Femur (tissue), 1 donor: ENCODE results near the gene CTDSPL.

ENCODE experiments used
- DNase-seq: peaks from one replicate; pipeline ENCODE4 v3.0.0-alpha.2; 2017

Gene CTDSPL

DNA sequence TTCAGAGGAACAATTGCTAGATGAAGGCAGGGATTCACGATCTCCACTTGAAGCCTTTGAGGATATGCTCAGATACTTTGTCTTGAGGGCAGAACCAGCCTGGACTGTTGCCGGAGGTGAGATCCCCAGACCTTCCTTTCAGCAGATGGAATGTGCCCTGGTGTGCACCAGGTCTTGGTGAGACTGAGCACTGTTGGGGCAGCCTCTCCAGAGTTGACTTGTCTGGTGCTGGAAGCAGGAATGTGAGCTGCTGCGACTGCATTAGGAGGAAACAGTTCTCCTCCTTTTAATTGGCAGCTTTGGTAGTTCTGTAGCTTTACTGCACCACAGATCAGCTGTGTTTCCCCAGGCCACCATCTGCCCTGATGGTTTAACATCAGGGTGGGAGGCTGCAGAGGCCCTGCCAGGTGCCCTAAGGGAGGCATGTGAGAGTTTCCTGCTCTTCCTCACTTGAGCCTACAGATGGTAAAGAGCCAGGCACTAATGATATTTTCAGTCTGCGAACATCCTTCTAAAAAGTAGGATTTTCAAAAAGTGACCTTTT, 58.5 kb downstream of the CTDSPL start:
- DNase-seq = no peak

GRCh38 chr3:37921025-37921424, 59.3 kb downstream of the CTDSPL start:
- no peak for DNase-seq

- DNase-seq = no peak
Observed at GRCh38 chr3:37922721-37923568, 61.3 kb downstream of the CTDSPL start.

DNA sequence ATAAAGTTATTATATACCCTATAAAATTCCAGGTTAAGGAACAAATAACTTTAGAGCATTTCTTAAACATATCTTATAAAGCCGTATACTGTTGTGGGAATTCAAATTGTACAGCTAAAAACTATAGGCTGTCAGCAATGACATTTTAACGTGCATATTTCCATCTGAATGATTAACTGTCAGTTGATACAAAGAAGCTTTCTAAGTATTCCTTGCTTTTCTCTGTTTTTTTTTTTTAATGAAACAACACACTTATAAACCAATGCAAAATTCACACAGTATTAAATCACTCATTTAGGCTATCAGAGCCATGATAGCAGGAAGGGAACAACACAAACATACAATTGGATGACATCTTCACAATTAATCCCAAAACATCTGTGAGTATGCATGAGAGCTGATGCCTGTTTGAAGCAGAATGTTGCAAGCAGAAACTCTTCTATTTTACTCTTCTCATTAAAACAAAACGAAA, 61.9 kb downstream of the CTDSPL start:
- no peak for DNase-seq

- no peak for DNase-seq
Observed at GRCh38 chr3:37924453-37924852, 62.8 kb downstream of the CTDSPL start.

DNA sequence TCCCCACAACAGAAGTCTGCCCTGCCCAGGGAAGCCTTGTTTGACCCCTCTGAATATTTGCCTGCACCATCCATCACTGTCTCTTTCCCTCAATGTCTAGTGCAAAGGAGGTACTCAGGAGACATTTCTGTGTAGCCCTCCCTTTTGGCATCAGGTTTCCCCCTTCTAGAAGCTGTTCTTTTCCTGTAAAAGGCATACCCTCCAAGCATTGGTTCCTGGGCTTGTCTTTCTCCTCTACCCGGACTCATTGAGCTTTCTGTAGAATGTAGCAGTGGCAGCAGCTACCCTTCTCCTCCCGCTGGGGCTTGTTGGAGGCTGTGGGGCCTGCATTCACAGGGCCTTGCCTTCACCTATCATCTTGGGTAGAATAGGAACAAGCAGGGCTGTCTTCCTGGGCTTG, 63.5 kb downstream of the CTDSPL start:
- no peak for DNase-seq

DNA sequence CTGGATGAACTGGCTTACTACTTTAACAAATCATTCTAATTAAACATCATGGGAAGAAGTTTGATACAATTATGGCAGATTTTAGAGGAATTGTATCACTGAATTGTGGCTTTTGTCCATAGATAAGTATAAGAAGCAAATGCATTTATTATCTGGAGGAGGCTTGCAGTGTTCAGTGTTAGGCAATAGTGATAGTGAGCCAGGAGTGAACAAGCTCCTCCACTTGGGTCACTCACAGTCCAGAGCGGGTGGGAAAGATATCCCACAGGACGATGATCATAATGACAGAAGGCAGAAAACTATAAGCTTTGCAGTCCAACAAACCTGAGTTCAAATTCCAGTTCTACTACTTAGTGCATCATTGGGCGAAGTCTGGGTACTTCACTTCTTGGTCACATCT, 64.9 kb downstream of the CTDSPL start:
- no peak for DNase-seq

DNA sequence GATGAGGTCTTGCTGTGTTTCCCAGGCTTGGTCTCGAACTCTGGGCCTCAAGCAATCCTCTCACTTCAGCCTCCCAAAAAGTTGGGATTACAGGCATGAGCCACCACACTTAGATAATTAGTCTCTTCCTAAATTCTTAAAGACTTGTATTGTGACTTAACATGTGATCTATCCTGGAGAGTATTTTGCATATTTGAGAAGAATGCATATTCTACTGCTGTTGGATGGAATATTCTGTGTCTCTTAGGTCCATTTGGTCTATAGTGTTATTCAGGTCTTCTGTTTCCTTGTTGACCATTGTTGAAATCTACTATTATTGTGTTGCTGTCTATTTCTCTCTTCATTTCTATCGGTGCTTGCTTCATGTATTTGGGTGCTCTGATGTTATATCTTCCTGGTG, 68.8 kb downstream of the CTDSPL start:
- DNase-seq = no peak

DNA sequence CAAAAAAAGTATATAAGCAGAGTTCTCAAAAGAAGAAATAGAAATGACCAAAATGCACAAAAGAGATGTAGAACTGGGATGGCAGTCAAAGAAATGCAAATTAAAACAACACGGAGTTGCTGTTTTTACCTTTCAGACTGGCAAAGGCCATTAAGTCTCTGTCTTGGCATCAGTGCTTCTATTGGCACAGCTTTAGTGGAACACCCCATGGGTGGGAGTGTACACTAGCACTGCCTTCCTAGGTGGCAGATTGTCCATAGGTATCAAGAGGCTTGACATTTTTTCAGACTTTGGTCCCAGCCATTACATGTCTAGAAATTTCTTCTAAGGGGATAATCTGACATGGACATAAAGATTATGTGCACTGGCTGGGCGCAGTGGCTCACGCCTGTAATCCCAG, 70.8 kb downstream of the CTDSPL start:
- no peak for DNase-seq

- DNase-seq = no peak
Observed at GRCh38 chr3:37934631-37935289, 73.1 kb downstream of the CTDSPL start.

DNA sequence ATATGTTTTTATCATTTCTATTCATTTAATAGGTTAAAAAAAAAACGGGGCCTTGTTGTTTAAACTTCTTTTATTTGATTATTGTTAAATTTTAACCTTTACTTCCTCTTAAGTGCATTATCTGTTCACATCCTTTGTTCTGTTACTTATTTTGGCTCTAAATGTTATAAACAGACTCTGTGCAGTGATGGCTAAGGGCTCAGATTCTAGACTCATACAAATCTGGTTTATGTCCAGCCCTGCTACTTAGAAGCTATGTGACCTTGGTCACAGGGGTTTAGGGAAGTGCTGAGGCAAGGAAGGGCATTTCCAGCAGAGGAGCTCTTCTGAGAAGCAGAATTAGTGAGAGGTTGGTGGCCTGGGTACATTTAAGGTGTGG, 73.6 kb downstream of the CTDSPL start:
- DNase-seq = no peak

DNA sequence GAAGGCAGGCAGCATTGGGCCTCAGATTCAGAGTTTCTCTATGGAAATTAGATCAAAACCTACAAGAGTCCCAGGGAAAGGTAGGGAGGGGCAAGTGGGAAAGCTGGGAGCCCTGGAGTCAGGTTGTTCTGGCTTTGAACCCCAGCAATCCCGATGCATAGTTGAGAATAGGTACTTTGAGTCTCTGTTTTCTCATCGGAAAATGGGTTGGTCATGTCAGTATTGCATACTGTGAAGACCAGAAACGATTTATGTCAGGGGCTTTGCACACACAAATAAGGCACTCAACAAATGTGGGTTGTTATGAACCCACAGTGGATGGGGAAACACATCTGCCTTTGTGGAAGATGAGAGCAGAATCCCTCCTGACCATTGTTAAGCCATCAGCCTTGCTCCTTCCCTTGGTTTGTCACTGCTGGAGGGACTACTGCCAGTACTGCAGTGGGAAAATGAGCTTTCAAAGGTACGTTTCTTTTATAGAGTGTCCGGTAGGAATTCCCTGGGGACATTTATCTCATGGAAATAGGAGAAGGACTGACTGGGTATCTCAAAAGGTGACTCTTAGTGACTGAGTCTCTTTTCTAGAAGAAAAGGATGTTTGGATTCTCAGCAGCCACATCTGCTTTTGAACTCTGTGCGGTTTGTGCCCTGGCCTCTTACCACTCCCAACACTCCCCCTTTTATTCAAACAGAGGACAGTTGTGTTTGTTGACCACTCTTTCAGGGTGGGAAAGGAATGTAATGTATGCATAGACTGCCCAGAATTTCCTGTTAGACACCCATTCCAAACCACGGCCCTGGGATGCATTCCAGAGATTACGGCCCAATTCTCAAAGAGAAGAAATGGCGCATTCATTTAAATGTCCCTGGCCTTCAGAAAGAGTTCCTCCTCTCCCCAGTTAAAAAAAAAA, 74.3 kb downstream of the CTDSPL start:
- DNase-seq = peak; percentile 86

DNA sequence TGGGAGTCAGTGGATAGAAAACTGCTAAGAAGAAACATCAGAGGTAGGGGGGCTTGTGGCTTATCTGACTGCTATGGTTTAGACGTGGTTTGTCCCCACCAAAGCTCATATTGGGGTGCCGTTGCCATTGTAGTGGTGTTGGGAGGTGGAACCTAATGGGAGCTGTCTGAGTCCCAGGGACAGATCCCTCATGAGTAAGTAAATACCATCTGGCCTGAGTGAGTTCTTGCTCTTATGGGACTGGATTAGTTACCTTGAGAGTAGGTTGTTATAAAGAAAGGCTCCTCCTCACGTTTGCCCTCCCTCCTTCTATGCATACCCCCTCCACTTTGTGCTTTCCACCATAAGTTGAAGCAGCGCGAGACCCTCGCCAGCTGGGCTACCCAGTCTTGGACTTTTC, 75.5 kb downstream of the CTDSPL start:
- no peak for DNase-seq

- DNase-seq = no peak
Observed at GRCh38 chr3:37938011-37938410, 76.3 kb downstream of the CTDSPL start.

DNA sequence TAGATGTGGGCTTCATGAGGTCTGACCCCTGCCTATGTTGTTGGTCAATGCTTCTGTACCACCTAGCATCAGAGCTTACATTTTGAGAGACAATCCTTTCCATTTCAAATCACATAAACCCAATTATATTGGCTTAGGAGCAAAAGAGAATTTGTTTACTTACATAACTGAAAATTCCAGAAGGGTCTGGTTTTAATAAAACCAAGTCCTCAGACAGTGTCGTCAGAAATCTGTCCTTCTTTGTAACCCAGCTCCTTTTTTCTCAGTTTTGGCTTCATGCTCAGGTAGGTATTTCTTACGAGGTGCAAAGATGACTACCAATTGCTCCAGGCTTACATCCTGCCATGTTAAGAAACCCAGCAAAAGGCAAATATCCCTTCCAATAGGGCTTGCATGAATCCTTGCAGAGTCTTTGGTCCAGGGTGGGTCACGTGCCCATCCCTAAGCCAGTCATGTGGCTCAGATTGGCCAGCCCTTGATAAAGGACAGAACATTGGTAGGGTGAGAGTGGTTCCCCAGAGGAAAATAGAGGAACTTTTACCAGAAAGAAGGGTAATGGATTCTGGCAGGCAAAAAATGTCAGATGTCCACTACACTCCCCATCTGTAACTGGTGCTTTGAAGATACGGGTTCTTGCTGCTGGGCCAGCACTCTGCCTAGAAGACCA, 78.7 kb downstream of the CTDSPL start:
- DNase-seq = no peak

DNA sequence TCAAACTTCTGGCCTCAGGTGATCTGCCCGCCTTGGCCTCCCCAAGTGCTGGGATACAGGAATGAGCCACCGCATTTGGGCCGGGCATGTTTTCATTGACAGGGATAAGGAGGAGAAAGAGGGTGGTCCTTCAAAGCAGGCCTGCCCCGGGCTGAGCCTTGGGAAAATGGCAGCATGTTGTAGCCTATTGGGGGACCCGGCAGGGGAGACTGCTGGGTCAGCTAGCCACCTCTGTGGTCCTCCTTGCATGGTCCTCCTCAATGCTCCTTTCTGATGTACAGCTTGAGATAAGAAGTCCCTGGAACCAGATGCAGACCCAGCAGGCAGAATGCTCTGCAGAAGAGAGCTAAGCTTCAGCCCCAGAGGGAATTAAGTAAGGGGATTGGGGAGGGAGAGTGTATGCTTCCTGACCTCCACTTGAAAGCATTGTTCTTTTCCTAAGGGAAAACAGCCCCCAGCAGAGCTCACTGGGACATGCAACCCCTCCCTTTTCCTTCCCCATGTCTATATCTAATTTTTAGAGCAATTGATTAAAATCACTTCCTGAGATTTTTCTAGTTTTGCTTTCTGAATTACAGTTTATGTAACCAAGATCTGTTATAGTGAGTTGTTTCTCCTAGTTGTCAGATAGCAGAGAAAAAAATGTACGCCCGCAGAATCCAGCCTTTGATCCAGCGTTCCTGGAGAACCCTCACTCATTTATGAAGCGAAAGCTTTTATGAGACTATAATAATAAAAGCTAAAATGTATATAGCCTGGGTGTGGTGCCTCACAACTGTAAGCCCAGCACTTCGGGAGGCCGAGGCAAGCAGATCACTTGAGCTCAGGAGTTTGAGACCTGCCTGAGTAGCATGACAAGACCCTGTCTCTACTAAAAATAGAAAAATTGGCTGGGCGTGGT, 80.2 kb downstream of the CTDSPL start:
- no peak for DNase-seq

DNA sequence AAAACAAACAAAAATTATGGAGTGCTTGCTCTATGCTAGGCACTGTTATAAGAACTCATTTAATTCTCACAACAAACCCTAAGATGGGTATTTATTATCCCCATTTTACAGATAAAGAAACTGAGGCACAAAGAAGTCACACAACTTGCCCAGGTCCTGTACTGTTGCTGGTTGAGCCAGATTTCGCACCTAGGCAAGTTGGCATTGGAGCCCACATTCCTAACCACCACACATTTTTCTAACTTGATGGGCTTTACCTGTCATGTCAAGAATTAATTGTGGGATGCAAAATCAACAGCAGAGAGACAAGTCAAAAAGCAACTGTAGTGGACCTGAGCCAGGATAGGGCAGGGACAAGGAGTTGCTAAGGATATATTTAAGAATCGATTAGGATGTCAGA, 81.0 kb downstream of the CTDSPL start:
- no peak for DNase-seq

DNA sequence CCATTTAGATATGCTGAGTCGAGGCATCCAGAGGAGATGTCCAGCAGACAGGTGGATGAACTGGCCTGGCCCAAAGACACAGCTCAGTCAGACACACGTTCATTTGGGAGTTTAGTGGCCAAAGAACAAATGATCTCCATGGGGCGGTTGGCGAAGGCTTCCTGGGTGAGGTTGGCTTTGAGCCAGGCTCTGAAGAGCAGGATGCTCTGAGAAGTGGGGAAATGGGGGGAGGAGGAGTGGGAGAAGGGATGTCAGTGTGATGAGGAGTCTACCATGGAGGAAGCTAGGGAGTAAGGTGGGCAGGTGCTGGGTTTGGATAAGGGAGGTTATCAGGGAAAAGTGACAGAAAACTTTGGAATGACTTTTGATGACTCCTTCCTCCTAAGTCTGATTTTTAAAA, 81.4 kb downstream of the CTDSPL start:
- DNase-seq = no peak

DNA sequence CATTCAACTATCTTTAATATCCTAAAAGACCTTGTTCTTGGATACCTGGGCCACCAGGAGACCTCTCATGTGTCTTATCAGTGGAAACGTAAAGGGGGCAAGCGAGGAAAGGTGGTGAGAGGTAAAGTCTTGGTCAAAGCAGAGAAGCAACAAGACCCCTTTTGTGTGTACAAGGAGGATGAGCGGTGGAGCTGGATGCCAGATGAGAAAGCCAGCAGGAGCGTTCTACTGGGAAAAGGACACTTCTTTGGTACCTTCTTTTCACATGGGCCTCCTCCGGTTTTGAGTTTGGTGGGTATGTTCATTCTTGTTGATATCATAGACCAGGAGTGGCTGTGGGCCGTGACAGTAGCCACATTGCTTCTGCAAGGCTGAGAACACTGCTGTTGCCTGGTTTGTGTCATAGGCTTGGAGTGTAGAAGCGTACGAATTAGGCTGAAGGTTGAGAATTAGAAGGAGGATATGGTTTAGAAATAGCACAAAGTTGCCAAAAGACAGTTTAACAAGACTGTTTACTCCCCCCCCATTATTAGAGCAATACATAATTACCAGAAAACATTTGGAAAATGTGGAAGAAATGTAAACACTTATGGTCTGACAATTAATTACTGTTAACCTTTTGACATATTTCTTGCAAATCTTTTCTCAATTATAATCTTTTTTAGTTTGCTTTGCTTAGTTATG, 82.1 kb downstream of the CTDSPL start:
- DNase-seq = no peak

DNA sequence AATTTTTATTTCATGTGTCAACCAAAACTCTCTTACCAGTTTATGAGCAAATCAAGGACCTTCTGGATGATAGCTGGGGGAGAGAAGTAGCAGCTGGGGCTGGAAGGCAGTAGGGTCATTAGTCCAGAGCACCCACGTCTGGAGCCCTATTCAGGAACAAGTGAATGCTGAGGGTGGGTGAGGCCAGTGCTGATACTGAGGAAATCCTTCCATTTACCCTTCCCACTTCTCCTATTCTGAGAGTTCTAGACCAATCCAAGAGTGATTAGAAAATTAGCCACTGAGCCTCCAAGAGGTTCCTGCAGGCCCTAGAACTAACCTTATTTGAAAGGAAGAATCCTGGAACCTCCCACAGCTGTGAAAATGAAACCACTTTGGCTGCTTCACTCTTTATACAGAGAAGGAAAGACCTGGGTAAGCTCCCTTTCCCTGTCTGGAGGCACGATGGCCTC, 82.7 kb downstream of the CTDSPL start:
- DNase-seq = no peak
